CD4-positive, alpha-beta T cell treated with Interleukin-17A for 1 hour (primary cell): ENCODE data around the gene DVL1.
"Not testable (repeated sequence)": the region's sequence is repeated elsewhere in the genome, so short reads cannot be mapped to it uniquely, and the experiment has no call there.

Experiments used
- DNase-seq: peaks from one replicate; pipeline ENCODE4 v3.0.0-alpha.2; 2020

The DVL1 gene

DNA sequence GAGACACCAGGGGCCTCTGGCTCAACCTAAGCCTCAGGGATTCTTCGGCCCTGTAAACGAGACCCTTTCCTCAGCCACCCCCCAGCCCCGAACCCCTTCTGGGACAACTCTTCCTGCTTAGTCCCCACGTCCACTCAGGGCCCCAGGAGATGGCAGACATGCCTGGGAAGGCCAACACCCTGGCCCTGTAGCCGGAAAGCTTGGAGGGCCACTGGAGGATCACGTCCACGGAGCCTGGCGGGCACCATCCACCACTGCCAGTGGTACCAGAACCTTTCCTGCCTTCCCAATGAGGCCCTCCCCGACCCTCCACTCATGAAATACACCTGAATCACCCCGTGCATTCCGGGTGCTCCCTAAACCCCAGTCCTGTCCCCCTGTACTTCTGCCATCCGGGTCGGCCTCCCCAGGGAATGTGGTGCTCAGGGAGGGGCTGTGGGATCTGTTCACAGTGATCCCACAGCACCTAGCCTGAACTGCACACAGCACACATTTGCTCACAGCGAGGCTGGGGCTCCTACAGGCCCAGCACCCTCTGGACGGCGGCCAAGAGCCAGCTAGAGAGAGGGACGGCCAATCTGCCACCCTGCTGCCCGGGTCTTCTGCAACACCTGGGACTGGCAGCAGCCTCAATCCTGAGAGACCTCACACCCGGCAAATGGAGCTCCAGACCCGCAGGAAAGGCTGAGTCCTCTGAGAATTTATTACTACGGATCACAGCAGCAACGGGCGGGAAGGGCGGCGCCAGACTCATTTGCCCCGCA, 24.0 kb upstream of the DVL1 start:
- no peak for DNase-seq

- DNase-seq, result peak; percentile 80
Measured at GRCh38 chr1:1371746-1372711, 22.8 kb upstream of the DVL1 start.

- DNase-seq, result peak; percentile 89
Measured at GRCh38 chr1:1371364-1371745, 22.1 kb upstream of the DVL1 start.

DNA sequence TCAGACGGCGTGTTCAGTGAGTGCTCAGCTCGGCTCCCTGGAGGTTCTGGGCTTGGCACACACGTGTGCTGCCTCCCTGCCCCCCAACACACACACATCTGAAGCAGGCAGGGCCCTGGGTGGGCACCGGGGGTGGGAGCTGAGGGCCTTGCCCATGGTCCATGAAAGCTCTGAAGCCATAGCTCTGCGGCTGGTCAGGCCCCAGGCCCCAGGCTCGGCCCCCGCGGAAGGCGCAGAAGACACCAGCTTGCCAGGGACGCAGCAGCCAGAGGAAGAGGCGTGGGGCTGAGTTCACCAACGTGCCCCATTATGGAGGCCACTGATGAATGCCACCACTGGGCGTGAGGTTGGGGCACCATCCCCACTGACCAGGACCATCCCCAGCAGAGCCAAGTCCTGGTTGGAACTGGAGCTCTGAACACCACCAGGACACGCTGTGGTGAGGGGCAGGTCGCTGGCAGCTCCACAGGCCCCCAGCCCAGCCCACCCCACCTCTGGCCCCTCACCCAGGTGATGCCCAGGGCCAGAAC, 21.6 kb upstream of the DVL1 start:
- DNase-seq, result no peak

DNA sequence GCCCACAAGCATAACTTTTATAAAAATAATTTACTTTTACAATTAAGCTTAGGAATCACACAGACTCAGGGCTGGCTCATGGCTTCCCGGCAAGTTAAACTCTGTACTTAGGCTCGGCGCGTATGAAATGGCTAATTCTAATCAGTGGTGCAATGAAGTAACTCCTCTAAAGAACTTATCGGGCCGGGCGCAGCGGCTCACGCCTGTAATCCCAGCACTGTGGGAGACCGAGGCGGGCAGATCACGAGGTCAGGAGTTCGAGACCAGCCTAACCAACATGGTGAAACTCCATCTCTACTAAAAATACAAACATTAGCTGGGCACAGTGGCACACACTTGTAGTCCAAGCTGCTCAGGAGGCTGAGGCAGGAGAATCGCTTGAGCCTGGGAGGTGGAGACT, 20.9 kb upstream of the DVL1 start:
- DNase-seq, result not testable (repeated sequence)

- no peak for DNase-seq
Measured at GRCh38 chr1:1367315-1367714, 18.1 kb upstream of the DVL1 start.

DNA sequence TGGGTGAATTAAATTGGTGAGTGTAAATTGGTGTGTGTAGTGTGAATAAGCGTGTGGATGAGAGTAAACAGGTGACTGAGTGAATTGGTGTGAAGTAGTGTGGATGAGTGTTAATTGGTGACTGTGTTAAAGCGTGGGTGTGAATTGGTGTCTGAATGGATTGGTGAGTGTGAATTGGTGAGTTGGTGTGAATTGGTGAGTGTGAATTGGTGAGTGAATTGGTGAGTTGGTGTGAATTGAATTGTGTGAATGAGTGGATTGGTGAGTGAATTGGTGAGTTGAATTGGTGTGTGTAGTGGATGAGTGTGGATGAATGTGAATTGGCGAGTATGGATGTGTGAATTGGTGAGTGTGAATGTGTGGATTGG, 17.5 kb upstream of the DVL1 start:
- no peak for DNase-seq

- DNase-seq, result no peak
Measured at GRCh38 chr1:1365875-1366698, 16.9 kb upstream of the DVL1 start.

DNA sequence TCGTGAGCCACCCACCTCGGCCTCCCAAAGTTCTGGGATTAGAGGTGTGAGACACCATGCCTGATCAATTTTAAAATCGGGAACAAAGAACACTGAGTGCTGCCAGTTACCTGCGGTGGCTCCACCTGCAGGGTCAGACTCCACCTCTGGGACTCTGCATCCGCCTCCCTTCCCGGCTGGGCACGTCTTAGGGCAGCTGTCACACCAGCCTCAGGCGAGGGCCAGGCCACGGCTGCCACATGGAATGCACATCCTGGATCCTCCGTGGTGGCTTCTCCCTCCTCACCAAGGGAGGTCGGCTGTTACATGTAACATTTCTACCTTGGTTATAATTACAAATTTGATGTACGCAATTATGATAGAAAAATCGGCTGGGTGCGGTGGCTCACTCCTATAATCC, 15.0 kb upstream of the DVL1 start:
- DNase-seq, result no peak

- DNase-seq, result no peak
Measured at GRCh38 chr1:1361982-1362423, 12.8 kb upstream of the DVL1 start.

DNA sequence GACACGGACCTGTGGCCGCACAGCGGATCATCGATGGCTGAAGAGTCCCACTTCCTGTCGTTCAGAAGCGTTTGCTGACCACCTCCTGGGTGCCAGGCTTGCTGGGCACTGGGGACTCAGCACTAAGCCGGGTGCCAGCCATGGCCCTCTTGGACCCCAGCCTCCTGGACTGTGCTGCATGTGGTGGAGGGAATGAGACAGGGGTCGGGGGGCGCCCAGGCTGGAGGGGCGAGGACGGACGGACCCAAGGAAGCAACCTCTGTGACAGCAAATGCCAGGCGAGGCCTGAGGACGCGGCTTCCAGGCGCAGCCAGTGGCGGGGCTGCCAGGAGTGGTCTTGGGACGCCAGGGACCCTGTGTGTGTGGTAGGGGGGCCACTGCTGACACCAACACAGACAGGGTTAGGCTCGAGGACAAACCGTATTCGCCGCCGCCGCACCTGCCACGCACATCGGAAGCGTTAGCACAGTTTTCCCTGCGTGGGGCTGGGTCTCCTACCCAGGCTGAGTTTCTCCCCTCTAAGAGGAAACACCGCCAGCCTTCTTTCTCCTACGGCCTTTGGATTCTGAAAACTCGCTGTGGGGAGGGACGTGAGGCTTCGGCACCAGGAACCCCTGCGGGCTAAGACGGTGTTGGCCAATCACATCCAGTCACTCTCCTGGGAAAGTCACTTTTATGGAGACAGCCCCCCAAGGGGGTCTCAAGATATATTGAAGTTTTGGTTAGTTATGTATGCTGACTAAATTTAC, 12.2 kb upstream of the DVL1 start:
- no peak for DNase-seq

DNA sequence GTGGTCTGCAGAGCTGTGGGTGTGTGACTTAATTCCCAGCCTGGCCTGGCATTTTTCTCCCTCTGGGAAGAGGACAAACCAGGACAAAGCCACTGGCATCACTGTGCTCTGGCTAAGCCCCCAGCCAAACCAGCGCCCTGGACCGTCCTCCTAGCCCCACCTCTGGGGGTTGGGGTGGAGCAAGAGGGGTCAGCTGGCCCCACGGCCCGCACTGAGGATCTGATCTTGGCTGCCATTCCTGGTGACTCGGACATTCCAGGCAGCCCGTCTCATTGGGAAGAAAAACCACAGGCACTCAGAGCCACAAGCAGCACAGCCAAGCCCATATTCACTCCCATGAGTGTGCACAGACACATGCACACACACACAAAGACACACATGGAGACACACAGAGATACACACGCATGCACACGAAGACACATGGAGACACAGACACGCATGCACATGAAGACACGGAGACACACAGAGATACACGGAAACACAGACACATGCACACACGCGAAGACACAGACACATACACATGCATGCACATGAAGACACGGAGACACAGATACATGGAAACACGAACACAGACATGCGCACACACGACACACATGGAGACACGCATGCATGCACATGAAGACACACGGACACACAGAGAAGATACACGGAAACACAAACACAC, 11.4 kb upstream of the DVL1 start:
- no peak for DNase-seq

DNA sequence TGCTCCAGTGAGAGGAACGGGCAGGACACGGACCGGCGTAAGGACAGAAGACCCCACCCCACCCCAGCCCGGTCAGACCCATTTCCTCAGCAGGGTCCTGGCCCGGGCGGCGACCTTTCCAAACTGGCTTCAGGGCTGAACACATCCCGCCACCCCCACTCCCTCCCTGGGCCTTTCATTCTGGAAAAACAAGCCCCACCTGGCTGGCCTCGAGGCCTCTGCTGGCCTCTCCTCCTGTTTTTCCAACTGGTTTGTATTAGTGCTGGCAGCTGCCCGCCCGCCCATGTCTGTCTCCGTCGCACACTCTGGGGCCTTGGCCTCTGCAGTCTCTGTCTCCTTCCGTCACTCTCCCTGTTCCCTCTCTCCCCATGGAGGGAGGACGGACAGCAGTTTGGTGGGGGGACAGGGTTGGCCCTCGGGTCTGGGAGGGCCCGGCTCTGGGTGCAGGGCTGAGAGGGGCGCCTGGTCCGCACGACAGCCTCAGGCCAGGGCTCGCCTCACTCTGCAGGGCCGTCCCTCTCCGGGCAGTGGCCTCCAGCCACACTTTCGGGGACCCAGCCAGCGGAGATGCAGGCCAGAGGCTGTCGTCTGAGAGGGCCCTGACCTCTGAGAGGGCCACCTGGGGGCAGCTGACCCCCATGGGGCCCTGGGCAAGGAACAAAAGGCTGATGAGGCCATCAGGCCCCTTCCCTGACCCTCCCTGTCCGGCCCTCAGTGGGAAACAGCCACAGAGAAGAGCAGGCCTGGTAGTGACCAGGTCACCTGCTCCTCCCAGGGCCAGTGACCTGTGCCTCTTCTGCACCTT, 10.6 kb upstream of the DVL1 start:
- no peak for DNase-seq

- peak; percentile 35 for DNase-seq
Measured at GRCh38 chr1:1359308-1359663, 10.1 kb upstream of the DVL1 start.

- DNase-seq, result no peak
Measured at GRCh38 chr1:1358433-1359271, 9.4 kb upstream of the DVL1 start, which contains the start of gene MXRA8. Gene MXRA8, minus strand, starts transcription at chr1:1358555. Its CDS starts 51 bp downstream, at chr1:1358504.

DNA sequence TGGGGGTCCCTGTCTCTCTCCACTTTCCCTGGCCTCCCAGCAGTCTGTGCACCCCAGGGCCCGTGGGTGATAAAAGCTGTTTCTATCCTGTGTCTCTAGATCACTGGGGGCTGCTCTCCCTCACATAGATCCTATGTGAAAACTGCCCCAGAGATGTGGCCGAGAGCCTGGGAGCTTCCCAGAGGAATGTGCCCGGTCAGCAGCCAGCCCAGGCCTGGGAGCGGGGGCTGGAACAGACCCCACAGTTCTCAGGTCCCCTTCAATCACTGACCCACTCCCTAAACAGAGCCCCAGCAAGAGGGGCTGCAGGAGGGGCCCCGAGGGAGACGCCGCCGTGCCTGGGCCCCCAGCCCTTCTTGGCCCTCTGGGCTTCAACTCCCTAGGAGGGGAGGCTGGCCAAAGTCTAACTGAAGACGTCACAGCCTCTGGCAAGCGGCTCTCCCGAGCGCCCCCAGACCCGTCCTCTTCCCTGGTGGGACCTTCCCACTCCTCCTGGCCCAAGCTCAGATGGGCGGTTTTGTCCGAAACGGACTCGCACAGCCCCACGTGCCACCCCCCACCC, 8.7 kb upstream of the DVL1 start:
- DNase-seq, result no peak

- no peak for DNase-seq
Measured at GRCh38 chr1:1356796-1357401, 7.7 kb upstream of the DVL1 start.

DNA sequence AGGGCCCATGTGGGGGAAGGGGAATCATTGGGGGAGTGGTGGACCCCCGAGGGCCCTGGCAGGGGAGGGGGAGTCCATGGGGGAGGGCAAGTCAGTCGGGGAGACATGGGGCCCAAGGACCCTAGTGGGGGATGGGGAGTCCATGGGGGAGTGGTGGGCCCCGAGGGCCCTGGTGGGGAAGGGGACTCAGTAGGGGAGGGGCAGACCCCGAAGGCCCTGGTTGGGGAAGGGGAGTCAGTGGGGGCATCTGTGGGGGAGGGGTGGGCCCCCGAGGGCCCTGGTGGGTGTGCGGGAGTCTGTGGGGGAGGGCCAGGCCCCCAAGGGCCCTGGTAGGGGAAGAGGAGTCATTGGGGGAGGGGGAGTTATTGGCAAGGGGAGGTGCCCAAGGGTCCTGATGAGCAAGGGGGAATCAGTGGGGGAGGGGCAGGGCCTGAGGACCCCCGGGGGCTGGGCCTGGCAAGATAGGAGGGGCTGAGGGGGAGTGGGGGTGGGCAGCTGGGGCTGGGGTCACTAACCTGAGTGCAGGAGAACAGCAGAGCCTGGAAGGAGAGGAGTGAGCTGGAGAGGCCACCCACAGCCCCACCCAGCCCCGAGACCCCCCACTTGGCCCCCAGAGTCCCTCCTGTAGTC, 7.1 kb upstream of the DVL1 start:
- no peak for DNase-seq
